Activated CD4-positive, alpha-beta T cell treated with anti-CD3 and anti-CD28 coated beads for 1 hour (primary cell): ENCODE measurements around the gene BLVRA.
"Not testable (repeated sequence)": the region's sequence is repeated elsewhere in the genome, so short reads cannot be mapped to it uniquely, and the experiment has no call there.

Experiments
- DNase-seq: peaks from one replicate; pipeline ENCODE4 v3.0.0-alpha.2; 2020

BLVRA gene

DNA sequence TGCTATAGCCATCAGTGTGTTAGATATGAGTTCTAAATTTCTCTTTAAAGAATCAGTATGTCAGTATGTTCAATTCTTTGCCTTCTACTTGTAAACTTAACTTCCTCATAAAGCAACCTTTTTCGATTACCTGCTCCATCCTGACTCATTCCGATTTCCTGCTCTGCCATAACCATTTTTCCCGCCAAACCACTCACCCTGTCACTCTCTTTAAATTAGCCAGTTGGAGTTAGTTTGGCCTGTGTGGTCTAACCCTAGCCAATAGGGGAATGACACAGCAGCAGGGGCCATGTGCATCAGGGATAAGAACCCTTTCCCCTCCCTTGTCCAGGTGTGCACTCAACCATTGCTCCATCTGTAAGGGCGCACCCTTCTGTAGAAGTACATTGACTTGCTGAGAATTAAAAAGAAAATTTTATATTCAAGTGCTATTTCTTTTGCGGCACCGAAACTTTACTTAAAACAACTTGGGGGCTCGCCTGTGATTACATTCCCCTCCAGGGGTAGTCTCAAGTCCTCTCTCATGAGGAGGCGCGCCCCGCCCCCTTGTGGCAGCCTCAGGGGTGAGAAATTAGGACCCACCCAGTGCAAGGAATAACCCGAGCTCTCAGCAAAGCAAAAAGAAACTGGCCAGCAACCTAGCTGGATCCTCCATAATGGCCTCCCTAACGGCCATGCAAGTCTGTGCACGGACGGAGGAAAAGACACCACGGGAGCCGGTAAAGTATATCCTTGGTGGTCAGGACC is 51.9 kb downstream of the BLVRA start:
- peak; percentile 11 for DNase-seq

DNA sequence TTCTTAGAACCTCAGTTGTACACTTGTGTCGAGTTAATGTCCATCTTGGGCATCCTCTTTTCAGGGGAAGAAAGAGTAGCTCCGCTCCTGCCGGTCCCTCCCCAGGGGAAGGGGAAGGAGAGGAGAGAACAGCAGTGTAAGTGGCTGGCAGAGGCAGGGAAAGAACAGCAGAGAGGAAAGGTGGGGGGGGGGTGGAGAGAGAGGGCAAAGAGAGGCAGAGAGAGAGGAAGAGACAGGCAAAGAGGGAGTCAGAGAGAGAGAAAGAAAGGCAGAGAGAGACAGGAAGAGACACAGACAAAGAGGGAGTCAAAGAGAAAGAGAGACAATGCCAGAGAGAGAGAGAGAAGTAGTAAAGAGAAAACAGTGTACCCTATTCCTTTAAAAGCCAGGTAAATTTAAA is 56.9 kb downstream of the BLVRA start:
- DNase-seq = no peak

DNA sequence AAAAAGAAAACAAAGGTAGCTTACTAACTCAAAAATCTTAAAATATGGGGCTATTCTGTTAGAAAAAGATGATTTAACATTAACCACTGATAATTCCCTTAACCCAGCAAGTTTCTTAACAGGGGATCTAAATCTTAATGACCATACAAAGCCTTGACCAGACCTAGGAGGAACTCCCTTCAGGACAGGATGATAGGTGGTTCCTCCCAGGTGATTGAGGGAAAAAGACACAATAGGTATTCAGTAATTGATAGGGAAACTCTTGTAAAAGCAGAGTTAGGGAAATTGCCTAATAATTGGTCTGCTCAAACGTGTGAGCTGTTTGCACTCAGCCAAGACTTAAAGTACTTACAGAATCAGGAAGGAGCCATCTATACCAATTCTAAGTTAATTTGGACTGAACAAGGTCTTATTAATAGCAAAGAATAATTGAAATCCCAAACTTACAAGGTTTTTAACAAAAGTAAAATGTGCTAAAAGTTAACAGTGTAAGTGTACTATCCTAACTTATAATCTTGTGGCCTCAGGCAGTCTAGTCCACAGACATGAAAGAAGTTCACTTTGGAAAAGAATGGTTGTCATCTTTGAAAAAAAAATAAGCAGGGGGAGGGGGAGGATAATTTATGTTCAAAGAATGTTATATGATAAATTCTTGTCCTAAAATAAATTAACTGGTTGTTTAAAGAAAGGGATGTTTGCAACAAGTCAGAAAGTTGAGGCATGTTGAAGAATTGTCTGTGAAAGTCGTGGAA is 57.7 kb downstream of the BLVRA start:
- DNase-seq = not testable (repeated sequence)

DNA sequence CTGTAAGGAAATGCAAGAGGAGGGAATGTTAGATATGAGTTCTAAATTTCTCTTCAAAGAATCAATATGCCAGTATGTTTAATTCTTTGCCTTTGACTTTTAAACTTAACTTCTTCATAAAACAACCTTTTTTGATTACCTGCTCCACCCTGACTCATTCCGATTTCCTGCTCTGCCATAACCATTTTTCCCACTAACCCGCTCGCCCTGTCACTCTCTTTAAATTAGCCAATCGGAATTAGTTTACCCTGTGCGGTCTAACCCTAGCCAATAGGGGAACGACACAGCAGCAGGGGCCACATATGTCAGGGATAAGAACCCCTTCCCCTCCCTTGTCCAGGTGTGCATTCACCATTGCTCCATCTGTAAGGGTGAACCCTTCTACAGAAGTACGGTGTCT is 64.9 kb downstream of the BLVRA start:
- DNase-seq = not testable (repeated sequence)

DNA sequence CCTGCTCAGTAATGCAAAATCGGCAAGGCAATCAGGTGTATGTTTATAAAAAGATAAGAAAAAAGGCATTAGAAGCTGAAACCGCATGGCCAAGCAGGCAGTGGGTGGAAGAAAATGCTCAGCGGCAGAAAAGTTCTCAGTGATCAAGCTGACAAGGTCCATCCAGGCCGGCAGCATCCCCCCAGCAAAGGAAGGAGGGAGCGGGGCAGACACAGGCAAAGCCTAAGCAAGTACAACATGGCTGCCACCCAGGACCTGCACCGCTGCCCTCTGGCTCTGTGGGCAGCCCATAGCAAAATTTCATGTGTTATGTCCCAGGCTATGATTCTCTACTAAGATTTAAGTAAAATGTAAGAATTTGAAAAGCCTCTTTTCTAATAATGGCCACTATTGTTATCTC is 65.5 kb downstream of the BLVRA start:
- no peak for DNase-seq

DNA sequence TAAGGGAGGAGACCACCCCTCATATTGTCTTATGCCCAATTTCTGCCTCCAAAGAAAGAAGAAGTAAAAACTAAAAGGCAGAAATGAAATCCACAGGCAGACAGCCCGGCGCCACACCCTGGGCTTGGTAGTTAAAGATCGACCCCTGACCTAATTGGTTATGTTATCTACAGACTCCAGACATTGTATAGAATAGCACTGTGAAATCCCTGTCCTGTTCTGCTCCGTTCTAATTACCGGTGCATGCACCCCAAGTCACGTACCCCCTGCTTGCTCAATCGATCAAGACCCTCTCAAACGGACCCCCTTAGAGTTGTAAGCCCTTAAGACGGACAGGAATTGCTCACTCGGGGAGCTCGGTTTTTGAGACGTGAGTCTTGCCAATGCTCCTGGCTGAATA is 66.0 kb downstream of the BLVRA start:
- not testable (repeated sequence) for DNase-seq

DNA sequence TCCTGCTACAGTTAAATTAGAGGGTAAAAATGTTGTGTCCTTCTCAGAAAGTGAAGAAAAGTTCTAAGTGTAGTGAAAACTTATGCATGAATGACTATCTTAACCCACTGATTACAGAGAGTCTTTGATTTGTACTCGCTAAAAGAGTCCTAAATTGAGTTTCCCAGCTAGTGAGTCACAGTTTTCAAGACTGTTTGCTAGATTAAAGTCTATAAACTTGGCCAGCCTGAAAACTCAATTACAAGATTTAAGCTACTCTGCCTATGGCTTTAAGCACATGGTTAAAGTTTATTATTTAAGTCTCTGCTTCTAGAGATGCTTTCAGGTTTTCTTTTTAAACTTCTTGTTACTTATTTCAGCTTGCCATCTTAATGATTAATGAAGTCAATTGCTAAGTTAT is 66.5 kb downstream of the BLVRA start:
- DNase-seq = no peak

DNA sequence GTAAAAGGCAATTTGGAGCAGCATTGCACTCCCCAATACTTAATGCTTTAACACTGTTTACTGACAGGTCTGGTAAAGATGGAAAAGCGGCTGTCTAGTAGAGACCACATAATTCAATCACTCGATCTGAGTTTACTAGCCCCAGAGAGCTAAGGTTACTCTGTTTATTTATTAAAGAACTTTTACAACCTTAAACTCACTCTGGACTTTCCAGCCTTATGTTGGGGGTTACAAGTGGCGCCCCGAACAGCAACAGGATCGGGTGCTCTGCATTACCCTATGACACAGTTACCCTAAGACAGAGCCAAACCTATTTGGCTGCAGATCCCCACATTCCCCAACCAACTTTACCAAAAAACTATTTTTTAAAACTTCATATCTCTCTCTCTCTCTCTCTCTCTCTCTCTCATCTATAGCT is 66.9 kb downstream of the BLVRA start:
- no peak for DNase-seq

DNA sequence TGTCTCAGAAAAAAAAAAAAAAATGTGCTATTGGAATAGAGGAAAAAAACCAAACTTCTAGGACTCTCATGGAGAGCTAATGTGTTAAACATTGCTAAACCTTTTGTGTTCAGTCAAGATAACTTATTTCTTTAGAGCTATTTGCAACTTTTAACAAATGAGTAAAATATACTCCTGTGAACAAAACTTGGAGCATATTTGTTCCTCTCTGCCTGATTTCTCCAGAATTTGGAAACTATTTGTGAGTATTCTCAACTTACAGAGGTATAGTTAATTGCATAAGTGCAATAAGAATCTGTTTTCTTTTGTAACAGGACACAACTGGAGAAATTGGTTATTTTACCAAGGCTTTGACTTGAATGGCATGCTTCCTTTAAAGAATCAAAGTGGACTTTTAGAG is 72.4 kb downstream of the BLVRA start:
- DNase-seq = not testable (repeated sequence)

DNA sequence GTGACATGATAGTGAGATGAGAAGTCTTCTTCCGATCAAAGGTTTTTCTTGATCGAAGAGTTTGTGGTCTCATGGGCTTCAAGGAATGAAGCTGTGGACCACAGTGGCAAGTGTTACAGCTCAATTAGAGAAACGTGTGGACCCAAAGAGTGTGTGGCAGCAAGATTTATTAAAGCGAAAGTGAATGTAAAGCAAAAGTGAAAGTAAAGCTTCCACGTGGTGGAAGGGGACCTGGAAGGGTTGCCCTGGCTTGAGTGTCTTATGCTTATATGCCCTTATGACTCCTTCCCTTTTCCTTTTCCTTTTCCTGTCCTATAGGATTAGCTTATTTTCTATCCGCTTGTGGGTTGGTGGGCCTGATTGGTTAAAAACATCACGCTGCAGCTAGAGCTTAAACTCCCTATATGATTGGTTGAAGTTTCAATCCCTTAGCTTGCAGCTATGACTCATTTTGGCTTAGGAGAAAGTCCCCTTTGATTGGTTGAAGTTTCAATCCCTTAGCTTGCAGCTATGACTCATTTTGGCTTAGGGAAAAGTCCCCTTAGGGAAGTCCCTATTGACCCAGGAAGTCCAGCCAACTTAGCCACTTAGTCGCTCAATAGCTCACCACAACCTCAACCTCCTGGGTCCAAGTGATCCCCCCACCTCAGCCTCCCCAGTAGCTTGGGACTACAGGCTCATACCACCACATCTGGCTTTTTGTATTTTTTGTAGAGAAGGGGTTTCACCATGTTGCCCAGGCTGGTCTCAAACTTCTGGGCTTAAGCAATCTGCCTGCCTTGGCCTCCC is 76.2 kb downstream of the BLVRA start:
- DNase-seq = no peak

DNA sequence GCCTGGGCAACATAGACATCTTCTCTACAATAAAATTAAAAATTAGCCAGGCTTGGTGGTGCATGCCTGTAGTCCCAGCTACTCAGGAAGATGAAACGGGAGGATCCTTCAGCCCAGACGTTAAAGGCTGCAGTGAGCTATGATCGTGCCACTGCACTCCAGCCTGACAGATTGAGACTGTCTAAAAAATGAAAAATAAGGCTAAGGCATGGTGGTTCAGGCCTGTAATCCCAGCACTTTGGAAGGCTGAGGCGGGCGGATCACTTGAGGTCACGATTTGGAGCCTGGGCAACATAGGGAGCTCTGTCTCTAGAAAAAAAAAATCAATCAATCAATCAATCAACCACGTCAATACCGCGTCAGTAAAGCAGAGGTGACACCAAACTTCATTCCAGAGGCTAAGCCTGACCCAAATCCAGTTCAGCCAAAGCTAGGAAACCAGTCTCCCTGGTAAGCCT is 79.8 kb downstream of the BLVRA start:
- DNase-seq = no peak

DNA sequence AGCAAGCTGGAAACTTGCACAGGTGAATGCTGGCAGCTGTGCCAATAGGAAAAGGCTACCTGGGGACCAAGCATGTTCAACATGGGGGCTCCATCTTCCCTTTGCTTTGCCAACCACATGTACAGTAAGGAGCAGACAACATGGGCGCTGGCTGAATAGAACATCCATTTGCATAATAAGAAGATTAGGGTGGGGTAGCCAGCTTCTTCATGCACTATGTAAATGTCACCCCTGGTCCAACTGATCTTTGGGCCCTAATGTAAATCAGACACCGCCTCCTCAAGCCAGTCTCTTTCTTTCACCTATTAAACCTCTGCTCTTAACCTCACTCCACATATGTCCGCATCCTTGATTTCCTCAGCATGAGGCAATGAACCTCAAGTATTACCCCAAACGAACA is 84.8 kb downstream of the BLVRA start:
- no peak for DNase-seq

DNA sequence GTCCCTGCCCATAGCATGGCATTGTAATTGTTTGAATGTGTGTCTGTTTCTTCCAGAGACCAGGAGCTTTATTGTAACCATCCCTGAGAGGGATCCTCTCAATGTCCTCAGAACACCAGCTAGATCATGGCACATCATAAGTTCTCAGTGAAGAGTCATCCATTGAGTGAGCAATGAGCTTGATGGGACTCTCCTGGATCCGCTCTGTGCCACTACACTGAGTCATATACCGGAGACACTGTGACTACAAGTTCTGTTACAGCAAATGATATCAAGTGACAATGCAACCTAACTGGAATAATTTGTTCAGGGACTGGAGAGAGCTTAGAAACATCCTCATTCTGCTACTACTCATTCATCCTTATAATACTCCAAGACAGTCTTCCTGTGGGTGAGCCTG is 85.8 kb downstream of the BLVRA start:
- DNase-seq = no peak

DNA sequence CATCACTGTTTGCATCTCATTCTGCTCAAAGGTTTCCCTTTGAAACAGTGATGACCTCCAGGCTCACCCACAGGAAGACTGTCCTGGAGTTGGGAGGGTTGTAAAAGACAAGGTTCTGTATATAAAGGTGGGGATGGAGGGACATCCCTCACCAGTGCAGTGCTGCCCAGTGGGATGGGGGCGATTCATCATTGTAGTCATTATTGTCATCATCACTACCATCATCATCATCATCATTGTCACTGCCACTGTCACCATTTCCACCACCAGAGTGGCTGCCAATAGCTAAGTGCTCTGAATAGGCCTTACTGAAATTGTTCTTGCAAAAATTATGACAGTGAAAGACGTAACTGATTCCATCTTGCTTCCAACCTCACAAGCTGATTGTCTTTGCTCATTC is 86.2 kb downstream of the BLVRA start:
- no peak for DNase-seq

DNA sequence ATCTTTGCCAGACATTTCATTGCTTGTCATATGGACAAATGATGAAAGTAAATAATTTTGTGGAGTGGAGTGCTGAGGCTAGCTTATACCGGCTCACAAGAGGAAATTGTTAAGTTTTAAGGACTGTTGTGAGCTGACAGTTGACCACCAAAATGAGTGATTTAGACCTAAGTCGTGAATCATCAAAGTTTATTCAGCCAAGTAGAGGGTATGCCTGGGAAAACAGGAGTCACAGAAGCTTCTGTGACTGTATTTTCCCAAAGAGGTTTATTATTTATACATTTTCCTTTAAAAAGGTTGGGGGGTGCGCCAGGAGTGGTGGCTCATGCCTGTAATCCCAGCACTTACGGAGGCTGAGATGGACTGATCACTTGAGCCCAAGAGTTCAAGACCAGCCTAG is 89.0 kb downstream of the BLVRA start:
- DNase-seq = no peak

DNA sequence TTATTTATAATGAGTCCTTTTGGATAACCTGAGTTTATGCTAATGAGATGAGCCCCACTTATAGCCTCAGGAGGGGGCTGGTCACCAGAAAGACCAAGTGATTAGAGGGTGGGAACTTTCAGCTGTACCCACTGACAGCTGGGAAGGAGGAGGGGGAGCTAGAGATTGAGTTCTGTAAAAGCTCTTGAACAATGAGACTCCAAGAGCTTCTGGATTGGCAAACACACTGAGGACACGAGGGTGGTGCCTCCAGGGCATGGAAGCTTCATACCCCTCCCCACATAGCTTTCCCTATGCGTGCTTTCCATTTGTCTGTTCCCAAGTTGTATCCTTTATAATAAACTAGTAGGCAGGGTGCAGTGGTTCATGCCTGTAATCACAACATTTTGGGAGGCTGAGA is 90.6 kb downstream of the BLVRA start:
- DNase-seq = no peak

DNA sequence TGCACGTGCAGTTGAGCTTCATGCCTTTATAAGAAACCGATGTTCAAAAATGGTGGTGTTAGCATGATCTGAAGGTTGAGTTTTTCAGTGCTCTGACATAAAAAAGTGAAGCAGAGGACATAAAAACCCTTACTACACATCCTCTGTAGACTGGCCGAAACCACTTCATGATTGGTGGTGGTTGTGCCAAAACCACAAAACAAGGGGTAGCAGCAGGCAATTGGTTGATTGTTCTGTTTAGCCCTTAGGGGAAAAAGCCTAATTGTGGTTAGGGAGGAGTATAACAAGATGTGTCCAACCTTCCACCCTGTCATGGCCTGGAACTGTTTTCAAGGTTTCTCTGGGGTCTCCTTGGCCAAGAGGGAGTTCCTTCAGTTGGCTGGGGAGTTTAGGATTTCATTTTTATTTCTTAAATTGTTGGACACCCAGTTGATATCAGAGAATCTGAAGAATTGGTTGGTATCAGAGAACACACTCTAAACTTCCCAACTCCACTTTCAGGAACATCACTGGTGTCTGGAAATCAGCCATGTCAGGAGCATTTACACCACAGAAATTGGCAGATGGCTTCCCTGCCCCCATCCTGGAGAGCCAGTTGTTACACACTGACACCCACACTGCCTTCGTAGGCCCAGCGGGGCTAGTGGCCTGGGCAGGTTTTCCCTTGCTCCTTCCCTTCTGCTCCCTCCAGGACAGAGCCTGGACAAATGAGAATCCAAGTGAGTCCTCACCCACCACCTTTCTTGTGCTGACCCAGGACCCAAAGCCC is 92.1 kb downstream of the BLVRA start:
- no peak for DNase-seq

DNA sequence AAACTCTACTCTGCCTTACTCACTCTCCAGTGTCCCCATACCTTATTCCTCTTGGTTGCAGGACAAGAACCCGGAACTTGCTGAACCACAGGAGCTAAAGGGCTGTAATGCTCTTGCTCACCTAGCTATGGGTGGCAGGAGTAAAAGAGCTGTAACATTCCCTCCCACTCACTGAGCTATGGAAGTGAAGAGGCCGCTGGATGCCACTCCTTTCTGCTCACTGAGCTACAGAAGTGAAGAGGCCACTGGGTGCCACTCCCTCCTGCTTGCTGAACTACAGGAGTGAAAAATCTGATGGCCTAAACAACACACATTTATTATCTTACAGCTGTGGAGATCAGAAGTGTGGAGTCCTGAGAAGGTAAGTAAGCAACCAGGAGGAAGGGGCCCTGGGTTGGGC is 93.3 kb downstream of the BLVRA start:
- no peak for DNase-seq

DNA sequence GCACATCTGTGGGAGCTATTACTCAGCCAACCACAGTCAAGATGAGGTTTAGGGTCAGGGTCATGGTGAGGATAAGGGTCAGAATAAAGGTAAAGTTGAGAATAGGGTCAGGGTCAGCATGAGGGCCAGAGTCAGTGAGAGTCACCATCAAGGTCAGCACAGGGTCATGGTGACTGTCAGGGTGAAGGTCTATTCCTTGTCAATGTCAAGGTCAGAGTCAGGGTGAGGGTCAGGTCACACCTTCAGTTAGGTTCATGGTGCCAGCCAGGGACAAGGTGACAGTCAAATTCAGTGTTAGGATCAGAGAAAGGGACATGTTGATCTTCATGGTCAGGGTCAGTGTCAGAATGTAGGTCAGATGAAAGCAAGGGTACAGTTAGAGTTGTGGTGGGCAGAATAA is 96.7 kb downstream of the BLVRA start:
- no peak for DNase-seq

DNA sequence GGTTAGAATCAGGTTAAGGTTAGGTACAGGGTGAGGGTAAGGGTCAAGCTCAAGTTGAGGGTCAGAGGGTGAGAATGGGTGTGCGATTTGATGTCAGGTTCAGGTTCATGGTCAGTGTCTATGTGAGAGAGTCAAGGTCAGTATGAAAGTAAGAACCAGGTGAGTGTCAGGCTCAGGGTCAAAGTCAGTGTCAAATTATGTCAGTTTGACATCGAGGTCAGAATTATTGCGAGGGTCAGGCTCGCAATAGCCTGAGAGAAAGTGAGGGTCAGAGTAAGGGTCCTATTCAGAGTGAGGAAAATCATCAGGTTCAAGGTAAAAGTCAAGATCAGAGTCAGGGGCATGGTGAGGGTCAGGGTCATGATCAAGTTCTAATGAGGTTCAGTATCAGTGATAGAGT is 97.8 kb downstream of the BLVRA start:
- DNase-seq = no peak
